SK-MEL-5 (cell line): Measurements from ENCODE around the gene DYNAP. TPM values are rescaled to one million over a fixed set of nuclear protein-coding genes. Genes with fewer than 3 reads are reported as not detected.

ENCODE experiments used
- DNase-seq: peaks from one replicate; pipeline ENCODE4 v3.0.0-alpha.2; 2016; ENCODE audit warnings: low read depth, low spot score
- in situ Hi-C: cut with HindIII; loops from 2 replicates; pipeline ENCODE4 v1.10.0; 2016; ENCODE audit warnings: low sequenced_read_pairs, high pct_unique_total_duplicates, low pct_unique_long_range_greater_than_20kb
- polyA plus RNA-seq, 2 experiments: library from polyadenylated mRNA; depleted of rRNA; stranded (reverse); fragments of >200 nt; gene quantifications; 2 replicates each; pipeline ENCODE4 v1.2.3, GENCODE V29; 2015
- total RNA-seq: library from RNA; depleted of rRNA; stranded (reverse); fragments of >200 nt; shearing (Covaris generic); gene quantifications from 2 replicates; pipeline ENCODE4 v1.2.3, GENCODE V29; 2014; rRNA removed

The DYNAP gene, protein sequence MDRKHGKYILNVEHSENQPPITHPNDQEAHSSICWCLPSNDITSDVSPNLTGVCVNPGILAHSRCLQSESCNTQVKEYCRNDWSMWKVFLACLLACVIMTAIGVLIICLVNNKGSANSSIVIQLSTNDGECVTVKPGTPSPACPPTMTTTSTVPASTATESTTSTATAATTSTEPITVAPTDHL
- total RNA-seq: not detected in 2 replicates
- polyA plus RNA-seq (2015; cell fraction: cytosol; rRNA removed): not detected in 2 replicates
- polyA plus RNA-seq (2015; cell fraction: nucleus; rRNA removed): not detected in 2 replicates

DNA sequence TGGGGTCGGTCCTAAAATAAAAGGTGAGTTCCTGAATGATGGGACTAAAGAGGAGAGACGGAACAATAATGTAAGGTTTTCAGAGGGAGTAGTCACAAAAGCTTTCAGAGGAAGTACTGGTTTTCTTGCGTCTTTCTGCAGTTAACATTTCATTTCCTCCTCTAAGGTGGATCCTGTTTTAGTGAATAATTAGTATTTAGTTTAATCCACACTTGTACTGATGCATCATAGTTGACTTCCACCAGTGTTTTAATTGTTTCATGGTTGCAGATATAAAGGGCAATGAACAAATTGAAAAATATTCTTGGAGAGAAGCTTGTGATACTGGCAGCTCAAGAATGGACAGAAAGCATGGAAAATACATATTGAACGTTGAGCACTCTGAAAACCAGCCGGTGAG lies at the start of gene DYNAP:
Gene DYNAP, plus strand, starts transcription at position 301 of the 400 bp plus-strand sequence. Its CDS starts 38 bp downstream, at position 339.
- DNase-seq: no peak
- in situ Hi-C loops: no loop called here

DNA sequence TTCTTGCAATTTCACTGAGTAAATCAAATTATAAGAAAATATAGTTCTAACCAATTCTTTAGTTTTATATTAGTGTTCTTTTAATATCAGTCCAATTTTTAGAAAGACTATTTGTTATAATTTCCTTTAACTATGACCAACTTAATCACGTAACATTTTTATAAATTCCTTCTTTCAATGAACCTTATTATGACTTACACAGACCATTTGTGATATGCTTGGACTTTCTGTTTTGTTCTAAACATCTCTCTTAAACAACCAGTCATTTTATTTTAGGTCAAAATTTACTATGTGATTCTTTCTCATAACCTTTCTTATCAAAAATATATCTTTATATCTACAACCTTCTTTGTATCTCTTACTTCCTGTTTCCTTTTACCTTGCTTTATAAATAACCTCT lies 39.5 kb upstream of the DYNAP start:
- in situ Hi-C loops: no loop called here
- DNase-seq: no peak

DNA sequence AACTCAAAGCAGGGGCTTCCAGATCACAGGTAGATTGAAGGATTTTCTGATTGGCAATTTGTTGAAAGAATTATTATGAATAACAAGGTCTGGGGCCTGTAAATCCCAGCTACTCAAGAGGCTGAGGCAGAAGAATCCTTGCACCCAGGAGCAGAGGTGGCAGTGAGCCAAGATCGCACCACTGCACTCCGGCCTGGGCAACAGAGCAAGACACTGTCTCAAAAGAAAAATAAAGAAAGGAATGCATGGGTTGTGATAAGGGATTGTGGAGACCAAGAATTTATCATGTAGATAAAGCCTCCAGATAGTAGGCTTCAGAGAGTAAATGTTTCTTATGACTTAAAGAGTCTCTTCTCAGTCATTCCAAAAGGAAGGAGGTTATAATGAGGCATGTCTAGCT lies 35.8 kb upstream of the DYNAP start:
- in situ Hi-C loops: no loop called here
- no peak for DNase-seq

DNA sequence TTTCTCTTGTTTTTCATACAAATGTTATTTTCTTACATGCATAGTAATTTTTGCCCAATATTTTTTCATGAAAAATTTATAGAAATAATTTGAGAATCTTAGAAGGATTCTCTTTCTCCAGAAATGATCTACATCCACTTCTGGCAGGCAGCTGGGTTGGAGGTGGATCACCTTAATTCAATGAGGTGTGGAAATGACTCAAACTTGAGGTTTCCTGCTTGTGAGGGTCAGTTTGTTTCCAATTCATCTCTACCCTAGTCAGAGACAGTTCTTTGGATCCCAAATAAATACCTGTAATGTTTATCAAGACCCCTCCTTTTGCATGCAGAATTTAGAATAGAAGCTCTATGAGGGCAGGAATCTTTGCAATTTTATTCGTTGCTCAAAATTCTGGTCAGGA lies 35.0 kb upstream of the DYNAP start:
- no peak for DNase-seq
- in situ Hi-C loops: no loop called here

DNA sequence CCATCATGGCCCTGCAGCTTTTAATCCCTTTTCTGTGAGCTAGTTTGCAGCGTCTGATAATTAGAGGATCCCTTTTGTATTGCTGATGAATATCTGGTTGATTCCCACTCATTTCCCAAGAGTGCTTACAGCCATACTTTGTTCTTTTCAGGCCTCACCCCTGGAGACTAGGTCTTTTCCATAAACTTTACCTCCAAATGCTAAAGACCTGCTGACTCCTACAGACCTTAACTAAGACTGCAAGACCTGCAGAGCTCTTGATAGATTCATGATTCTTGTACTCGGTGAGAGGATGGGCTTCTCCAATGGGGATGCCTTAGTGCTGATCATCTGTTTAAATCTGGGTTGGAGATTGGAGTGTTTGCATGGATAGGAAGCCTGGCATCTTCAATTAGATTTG lies 33.1 kb upstream of the DYNAP start:
- in situ Hi-C loops: no loop called here

DNA sequence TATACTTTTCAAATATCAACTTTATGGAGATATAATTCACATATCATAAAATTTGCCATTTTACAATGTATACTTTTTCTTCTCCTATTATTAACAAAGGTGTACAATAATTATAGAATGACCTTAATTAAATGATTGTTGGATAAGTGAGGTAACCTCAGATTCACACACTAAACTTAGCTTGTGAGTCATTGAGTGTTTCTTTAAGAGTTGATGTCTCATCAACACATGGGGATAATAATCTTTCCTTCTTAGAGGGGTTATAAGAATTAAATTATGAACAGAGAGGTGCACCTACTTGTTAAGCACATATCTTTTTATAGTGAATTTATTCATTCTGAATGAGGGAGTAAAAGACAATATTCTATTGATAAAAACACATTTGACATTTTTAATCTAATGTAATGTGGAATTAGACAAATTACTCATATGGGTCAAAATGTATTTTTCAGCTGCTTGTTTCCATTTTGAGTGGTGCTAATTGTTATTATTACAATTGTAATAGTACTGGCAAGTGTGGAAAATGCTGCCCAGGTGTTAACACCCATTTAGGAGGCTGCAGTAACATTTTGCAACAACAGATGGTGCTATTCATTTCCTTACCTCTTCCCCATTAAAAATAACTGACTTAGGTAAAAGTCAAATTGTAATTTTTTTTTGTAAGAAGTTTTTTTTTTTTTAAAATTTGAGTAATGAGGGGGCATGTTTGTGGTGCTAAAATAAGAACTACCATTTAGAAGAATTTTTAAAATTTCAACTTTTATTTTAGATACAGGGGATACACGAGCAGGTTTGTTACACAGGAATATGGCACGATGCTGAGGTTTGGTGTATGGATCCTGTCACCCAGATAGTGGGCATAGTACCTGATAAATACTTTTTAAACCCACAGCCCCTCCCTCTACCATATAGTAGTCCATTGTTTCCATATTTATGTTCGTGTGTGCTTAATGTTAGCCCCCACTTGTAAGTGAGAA lies 32.1 kb upstream of the DYNAP start:
- peak; percentile 31 for DNase-seq
- in situ Hi-C loops: no loop called here

More for the DNA sequence above, 33.1 kb upstream of the DYNAP start:
- no peak for DNase-seq

DNA sequence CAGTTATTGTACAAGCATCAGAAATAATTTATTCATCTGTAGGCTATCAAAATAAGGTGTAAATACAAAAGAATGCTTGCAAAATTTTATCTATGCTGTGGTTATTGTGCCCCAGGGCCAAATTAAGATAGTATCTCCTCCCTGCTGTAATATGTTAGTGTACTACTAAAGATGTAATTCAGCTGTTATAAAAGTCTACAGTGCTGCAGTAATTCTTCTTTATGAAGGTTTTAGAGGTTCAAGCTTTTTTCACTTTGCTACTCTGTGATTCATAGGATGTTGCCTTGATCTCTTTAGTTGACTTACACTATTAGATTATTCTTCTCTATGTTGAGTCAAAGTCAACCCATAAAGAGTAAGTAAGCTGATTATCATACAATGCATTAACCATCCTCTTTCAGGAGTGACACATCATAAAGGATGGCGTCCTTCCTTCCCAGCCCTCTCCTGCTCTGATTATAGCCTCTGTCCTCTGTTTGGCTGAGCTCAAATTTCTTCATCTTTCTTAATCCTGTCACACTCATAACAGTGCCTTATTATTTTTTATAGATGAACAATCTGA lies 29.3 kb upstream of the DYNAP start:
- in situ Hi-C loops: no loop called here
- DNase-seq: peak; percentile 37

DNA sequence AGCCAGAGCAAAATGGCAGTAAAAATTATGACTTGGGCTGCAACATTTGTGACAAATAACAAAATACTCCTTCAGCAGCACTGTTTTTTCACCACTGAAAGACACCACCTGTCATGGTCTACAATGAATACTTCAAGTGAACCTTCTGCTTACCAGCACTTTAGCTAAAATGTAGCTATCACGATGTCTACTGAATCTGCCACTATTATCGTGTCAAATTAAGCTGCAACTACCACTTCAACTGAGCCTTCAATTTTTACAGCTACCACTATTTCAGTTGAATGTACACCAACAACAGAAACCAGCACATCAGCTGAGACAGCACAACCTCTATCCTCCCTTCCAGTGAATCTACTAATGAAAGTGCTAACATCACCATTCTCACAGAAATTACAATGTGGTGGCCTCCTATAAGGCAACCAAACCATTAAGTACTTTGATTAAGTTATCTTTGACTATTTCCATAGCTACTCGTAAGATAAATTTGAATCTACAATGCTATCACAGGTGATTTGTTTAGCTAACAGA lies 10.8 kb upstream of the DYNAP start:
- no peak for DNase-seq
- in situ Hi-C loops: no loop called here

DNA sequence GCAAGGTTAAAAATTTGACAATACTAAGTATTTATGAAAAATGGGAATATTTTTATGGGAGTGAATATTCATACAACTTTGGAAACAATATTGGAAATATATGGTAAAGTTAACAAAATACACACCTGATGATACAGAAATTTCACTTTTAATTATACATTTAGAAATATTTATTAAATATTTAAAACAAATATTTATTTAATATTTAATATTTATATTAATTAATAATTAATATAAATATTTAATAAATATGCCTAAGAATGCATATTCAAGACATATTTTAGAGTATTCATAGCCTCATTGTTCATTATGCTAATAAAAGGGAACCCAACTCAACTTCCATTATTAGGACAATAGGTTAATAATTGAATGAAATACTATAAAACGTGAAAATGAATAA lies 7.0 kb upstream of the DYNAP start:
- in situ Hi-C loops: no loop called here
- no peak for DNase-seq

DNA sequence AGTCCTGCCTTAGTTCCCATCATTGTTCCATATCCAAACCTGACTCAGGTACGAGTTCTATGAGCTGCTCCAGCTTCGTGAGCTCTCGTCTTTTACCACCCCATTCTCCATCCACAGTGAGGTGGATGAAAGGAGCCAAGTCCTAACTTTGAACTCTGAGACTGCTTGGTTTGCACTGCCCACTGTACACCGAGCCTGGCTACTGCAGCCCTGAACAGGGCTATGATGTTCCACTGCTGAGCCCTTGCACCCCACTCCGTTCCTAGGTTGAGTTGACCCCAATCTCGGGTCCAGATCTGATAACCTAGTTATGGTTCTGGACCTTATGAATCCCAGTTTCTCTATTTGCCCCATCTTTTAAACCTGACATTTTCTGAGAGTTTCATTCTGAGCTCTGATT lies 5.3 kb upstream of the DYNAP start:
- no peak for DNase-seq

DNA sequence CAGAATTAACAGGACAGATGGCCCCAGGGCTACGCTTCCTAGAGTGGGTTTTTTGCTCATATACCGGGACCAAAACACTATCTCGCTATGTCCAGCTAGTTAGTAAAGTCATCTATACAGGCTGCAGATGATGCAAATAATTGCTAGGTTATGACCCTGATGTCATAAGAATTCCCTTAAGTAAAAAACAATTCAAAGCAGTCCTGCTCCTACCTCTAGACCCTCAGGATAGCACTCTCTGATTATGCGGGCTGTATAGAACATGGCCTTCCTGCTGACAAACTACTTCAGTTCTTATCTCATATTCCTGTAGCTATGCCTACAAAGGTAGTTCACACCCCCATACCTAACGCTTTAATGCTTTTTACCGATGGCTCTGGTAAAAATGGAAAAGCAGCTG lies 13.2 kb downstream of the DYNAP start:
- no peak for DNase-seq
- in situ Hi-C loops: no loop called here

More for the DNA sequence above, 5.3 kb upstream of the DYNAP start:
- in situ Hi-C loops: no loop called here

DNA sequence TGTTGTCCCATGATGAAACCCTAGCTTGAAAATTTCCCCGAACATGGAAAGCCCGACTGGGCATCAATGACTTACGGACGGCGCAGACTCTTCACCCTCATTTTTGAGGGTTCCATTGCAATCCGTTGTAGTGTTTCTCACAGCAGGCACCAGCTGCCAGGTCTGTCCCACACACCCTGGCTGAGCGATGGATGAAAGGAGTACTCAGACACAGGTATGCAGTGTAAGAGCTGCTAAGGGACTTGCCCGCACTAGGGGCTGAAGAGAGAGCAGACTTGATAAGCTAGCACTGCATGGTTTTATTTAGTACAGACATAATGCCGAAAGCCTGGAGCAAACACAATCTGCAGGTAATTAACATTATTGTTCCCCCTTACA lies 15.8 kb downstream of the DYNAP start:
- in situ Hi-C loops: no loop called here
- no peak for DNase-seq

DNA sequence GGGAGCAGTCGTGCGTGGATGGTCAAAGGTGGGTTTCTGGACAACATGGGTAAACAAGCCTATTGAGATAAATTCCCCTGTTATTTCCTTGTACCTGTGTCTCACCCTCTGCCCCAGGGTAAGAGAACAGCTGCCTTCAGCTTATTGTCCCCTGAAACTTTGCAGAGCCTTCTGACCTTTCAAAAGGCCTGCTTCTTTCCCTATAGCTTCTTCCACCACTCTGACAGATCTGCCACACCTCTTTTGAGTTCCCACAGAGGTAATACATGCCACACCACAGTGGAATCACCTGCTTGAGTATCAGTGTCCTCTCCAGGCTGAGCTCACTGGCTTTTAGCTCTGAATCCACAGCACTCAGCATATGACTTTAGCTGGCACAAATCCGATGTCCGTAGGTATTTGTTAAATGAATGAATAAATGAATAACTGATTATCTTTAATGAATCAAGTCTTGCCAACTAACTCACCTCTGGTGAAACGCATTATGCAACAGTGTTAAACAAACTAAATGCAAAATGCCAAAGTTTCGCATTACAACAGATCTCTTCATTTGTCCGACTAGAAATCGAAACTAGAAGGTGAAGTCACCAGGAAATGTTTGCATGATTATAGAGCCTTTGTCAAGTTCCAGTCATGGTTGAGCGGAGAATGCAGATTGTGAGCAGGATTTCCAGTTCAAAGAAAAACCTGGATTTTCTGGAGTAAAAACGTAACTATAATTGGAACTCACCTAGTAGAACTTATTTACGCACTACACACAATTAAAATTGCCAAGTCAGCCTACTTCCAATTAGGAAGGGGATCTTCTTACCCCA lies 16.4 kb downstream of the DYNAP start:
- in situ Hi-C loops: no loop called here
- no peak for DNase-seq

DNA sequence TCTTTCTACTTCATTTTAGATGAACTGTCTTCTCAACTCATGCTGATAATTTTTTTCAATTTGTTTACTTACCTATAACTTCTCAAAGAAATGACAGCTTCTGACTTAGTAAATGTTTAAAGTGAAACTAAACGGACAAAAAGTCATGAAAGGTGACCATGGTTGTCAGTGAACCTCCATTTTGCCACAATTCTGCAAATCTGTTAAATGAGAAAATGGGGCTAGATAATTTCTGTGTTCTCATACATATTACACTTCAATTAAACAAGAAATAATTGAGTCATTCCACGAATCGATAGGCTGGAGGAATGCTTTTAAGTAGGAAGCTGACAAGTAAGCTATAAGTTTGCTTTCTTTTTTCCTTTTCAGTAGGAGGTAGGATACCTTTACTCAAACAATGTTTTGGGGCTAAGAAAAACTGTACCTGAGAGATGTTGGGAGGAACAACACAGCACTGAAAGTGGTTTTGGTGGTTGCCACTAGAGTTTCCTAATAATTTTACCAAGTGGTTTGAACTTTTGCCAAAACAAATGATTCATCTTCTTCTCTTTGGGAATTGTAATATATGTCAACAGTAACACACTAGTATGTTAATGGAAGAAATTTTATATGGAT lies 17.1 kb downstream of the DYNAP start:
- in situ Hi-C loops: no loop called here
- DNase-seq: no peak

DNA sequence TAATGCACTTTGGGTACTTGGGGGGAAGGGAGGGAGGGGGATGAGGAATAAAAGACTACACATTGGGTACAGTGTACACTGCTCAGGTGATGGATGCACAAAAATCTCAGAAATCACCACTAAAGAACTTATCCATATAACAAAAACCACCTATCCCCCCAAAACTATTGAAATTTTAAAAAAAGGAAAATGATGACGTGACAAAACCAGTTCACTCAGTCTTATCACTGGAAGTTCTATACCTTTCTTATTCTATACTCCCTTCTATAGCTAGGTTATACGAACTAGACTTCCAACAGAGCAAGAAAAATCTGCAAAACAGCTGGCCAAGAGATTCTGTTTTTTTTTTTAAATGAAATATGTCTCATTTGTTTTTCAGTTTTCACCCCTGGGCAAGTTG lies 20.8 kb downstream of the DYNAP start:
- in situ Hi-C loops: no loop called here
- no peak for DNase-seq

DNA sequence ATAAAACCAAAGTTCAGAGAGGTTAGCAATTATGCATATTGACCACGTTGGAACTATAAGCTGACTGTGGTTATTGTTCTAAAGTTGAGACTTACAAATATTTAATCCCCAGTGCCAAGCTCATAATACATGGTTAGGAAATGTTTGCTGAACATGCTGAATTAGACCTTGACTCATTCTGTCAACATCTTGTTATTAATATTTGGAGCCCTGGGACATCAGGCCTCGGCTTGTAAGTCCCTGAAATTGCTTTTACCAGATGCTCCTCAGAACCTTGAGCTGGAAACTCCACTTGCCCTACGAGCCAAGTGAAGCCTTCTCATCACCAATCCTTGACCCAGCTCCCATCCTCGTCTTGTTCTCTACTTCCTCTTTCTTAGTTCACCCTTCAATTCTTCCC lies 21.2 kb downstream of the DYNAP start:
- in situ Hi-C loops: no loop called here
- DNase-seq: no peak

DNA sequence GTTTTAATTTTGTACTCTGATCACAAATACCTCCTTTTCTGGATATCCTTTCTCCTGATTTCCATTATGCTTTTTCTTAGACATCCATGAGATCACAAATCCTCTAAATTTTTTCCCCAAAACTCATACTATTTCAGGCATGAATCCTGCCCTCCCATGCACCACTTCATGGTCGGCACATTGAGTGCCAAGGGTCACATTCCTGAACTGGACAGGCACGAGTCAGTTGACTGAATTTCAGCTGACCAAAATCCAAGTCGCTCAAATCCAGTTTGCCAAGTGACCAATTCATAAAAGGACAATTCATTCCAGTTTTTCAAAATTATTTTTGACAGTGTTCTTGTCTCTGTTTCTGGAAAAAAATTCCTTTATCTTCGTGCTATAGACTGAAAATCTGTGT lies 22.1 kb downstream of the DYNAP start:
- in situ Hi-C loops: no loop called here
- no peak for DNase-seq
